LoVo (cell line): ENCODE results near the gene KCTD17.

Experiments used
- DNase-seq: peaks from one replicate; pipeline ENCODE4 v3.0.0-alpha.2; 2016; ENCODE audit warnings: low spot score

Gene KCTD17

DNA sequence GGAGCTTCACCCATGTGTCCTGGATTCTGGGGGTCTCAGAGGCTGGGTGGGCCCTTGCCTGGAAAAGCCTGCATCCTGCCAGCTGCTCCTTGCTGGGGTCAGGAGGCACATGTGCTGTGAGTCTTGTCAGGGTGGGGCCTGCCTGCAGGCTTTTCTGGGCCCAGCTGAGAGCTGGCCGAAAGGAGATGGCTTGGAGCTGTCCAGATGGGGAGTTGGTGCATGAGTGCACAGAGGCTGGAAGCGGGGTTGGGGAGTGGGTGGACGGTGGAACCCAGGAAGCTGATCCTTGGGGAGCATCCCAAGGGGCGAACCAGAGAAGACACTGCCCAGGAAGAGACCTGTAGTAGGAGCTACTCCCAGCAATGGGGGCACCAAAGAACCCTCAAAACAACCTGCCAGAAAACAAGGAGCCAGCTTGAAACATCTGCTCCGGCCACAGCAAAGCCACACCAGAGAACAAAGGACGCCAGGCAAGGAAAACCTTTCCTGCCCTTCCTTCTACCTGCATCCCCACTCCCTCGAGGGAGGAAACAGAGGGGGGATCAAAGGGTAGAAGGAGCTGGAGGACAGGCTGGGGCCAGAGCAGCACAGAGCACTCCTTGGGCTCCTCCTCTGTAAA, 8.2 kb upstream of the KCTD17 start:
- no peak for DNase-seq

DNA sequence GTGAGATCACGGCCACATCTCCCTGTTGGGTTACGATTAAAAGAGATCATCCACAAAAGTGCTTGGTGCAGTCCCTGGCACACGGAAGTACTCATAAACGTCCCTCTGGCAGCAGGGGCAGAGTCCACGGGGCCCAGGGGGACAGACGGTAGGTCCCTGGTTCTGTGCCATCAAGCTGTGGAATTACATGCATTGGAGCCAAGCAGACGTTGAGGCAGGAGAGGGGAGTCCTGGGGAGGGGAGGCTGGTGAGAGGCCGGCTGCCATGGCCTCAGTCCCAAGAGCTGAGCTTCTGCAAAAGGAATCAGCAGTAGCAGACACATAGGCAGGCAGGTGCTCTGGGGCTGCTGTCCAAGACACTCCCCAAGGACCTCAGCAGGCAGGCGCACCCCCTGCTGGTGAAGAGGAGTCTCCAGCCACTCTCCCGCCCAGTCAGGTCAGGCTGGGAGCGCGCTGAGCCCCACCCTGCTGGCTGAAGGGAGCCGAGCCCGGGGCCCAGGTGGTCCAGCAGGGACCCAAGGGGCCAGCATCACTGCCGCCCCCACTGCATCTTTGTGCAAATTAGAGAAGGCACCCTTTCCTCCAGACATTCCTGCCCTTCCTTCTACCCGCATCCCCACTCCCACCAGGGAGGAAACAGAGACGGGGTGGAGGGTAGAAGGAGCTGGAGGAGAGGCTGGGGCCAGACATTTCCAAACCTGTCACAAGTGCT, 7.6 kb upstream of the KCTD17 start:
- DNase-seq: peak; percentile 80

DNA sequence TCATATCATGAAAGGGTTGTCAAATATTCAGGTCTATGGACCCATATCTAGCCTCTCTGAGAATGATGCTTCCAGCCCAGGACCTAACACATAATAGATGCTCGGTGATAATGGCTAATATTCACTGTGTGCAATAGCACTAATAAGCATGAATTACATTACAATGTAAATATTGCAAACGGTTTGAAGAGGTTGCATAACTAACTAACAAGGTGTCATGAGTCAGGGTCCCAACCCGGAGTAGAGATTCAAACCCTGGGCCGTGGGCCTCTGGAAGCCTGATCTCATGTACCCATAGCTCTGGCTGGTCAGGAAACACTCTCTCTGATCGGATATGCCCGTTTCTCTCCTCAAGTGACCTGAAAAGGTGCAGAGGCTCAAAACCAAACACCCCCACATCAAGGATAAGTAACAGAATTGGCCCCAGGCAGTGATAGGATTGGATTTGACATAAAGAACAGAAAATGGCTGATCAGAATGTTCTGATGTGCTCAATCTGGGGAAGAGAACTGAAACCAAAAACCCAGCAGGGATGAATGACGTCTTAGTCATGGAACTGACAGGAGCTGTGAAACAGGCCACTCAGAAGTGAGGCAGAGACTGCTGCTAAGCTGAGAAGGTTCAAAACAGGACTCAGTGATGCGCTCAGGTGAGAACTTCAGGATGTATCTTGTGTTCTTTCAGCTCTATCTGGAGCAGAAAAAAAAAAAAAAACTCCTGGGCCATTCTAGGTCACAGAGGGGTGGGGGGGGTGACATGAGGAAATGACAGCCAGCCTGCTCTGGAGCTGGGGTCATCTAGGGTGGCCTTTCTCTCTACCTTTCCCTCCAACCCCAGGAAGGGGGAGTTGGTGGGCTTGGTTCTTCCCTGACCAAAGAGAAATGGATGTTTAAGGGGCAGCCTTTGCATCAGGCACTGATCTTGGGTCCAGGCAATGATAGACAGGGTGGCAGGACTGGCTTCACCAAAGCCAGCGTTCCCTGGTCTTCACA, 6.6 kb upstream of the KCTD17 start:
- DNase-seq: no peak

DNA sequence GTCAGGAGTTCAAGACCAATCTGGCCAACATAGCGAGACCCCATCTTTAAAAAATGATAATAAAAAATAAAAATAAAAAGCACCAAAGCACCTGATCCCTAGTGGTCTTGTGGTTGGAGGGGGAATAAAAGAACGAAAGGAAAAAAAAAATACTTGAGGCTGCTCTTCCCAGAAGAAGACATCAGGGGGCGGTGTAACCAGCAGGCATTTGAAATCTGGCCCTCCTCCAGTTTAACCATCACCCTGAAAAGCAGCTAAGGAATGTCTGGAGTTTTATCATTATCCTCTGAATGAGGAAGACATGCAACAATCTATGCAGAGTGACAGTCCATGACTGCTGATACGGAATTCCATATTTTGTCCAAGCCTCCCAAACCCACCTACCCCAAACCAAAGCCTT, 5.6 kb upstream of the KCTD17 start:
- DNase-seq: no peak

DNA sequence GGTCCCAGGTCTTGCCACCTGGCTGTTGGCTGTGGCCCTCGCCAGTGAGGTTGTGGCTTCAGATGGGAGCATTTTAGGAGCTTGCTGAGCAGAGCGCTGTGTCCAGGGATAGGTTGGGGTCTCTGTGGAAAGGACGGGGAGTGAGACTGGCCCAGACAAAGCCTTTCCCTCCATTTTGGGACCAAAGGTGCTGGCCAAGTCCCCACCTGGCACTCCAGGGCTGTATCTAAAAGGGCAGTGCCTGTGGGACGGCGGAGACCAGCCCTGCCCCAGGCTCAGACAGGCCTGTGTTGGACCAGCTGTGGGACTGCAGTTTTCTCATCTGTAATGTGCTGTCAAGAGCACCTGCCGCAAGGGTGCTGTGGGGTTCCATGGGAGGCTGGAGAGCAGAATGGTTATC, 5.0 kb upstream of the KCTD17 start:
- DNase-seq: no peak

DNA sequence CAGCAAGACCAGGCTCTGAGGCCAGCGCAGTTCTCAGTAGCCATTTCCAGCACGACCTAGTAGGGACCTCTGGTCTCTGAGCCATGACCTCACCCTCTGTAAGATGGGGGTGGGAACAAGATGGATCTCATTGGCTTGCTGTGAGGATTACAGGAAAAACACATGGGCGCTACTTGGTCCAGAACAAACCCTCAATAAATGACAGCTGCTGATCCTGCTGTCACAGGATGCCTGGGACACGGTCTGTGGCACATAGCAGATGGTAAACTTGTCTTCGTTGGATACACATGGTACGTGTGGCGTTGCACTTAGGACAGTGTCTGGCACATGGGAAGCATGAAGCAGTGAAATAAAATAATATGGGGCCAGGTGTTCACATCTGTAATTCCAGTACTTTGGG, 4.5 kb upstream of the KCTD17 start:
- DNase-seq: no peak

DNA sequence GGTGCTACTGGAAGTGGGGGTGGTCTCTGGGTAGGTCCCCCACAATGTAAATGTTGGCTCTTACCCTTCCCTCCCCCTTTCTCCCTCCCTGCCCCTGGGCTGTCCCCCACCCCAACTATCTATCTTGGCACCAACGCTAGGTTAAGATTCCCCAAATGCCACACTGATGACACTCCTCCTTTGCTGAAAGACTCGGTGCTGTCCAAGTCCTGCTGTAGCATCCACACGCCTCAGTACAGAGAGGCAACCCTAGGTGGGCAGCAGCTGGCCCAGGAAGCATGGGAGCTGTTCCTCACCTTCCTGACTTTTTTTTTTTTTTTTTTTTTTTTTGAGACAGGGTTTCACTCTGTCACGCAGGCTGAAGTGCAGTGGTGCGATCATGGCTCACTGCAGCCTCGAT, 3.4 kb upstream of the KCTD17 start:
- DNase-seq: no peak

DNA sequence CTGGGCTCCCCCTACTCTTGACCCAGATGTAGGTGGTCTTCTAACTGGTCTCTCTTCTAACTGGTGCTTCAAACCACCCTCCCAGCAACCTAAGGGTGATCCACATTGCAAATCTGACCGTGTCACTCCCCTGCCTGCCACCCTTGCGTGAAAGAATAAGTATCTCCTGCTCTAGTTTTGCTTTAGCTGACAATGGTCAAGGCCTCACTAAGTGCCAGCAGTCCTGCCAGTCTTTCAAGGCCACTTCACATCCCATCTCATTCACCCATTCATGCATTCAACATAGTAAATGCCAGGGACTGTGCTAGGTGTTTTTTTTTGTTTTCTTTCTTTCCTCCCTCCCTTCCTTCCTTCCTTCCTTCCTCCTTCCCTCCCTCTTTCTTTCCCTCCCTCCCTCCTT, 2.3 kb upstream of the KCTD17 start:
- no peak for DNase-seq

DNA sequence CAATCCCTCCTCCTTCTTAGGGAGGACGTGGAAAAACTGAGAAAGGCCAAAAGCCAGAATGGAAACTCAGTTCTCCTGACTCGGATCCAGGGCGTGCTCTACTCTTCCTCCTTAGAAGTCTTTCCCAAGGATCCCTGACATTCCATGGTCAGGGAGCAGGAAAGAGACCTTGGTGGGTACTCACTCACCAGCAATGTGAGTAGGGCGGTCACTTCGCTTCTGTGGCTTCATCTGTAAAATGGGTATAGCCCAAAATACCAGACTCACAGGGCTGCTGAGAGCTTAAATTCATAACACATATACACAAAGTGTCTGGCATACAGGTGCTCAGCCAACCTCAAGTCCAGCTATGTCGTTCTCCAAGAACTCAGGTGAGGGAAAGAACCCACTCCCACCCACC, 629 bp upstream of the KCTD17 start:
- DNase-seq: no peak

DNA sequence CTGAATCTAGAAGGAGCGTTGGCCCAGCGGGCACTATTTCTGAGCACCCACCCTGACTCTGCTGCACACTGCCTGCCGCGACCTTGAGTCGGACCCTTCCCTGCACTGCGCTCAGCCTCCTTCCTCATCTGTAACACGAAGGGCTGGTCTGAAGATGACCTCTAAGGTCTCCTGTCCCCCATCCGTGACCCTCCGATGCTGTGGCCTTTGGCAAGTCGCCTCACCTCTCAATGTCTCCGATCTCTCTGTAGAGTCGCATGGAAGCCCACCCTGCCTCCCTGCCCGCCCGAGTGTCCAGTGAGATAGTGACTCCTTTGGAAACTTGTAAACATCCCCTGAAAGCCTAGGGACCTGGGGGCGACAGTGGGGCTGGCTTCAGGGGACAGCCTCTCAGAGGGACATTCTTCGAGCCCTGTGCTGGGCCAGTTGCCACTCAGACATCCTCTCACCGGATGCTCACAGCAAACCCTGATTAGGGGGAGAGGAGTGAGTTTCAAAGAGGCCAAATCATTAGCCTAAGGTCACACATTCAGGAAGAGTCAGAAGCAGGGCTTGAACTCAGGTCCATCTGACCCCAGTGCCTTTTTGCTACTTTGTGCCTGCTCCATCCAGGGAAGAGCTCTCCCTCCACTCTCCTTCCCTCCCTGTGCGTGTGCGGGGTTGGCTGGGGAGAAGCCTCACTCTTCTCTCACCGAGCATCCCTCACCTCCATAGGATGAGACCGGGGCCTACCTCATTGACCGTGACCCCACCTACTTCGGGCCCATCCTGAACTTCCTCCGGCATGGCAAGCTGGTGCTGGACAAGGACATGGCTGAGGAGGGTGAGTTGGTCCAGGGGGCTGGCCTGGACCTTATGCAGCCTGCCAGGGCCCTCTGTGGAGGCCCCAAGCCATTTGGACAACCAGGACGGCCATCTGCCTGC, 1.1 kb downstream of the KCTD17 start:
- no peak for DNase-seq

DNA sequence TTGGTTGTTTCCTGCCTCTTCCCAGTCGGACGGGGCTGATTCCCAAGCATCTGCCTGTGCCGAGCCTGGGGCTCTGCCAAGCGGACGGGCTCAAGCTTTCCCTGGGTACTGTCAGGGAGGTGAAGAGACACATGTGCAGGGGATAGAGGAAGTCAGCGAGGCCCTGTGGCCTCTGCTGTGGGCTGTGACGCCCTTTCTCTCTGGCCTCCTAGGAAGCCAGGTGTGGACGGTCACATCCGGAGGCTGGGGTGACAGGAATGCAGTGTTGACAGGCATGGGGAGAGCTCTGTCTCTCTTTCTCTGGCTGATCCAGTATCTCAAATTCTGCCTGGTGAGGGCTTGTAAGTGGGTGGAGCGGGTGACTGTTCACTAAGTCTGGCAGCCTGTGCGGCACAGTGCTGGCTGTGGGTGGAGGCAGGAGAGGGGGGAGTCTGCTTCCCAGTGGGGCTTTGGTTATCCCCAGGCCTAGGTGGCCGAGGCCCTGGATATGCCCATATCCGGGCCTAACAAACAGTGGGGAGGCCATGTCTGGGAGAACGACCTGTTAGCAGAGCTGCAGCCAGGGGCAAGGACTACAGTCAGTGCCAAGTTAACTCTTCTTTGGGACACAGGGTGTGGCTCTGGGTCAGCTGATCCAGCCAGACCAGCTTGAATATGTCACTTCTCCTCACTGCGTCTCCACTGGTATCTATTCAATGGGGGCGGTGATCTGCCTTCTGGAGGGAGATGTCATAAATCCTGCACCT, 1.9 kb downstream of the KCTD17 start:
- no peak for DNase-seq

DNA sequence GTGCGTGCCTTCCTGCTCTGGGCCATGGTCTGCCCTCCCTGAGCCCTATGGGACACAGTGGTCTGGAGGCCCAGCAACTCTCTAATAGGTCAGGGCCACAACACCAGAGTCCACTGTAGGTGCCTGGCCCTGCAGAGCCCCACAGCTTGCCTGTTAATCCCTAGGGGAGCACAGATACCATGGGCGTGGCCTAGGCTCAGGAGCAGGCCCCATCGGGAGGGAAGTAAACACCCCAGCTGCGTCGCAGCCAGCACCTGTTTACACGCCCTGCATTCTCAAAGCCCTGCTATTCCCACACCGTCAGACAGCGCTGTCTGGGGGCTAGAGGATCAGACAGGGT, 2.5 kb downstream of the KCTD17 start:
- no peak for DNase-seq

DNA sequence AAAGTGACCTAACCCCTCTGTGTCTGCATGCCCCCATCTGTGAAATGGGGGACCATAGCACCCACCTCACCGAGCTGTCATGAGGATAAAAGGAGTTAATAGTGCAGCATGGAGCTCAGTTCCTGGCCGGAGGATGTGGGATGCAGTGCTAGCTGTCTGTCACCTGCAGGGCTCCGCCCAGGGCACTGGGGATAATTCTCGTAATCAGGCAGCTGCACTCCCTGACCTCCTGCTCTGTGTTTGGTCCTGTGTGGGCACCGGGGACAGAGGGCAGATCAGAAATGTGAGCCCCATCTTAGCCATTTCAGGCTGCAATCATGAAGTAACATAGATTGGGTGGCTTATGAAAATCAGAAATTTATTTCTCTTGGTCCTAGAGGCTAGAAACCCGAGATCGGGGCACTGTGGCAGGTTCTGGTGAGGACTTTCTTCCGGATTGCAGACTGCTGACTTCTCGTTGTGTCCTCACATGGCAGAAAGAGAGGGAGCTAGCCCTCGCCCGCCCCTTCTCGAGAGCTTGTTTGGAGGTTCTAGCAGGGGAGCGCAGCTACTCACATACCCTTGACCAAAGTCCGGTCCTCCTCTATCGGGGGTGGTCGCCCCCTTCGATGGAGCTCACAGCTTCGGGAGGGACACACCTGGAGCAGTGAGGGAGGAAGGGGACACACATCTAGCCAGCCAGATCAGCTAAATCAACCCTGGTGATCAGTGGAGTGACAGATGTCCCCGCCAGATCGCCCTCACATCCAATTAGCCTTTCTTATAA, 3.2 kb downstream of the KCTD17 start:
- no peak for DNase-seq

DNA sequence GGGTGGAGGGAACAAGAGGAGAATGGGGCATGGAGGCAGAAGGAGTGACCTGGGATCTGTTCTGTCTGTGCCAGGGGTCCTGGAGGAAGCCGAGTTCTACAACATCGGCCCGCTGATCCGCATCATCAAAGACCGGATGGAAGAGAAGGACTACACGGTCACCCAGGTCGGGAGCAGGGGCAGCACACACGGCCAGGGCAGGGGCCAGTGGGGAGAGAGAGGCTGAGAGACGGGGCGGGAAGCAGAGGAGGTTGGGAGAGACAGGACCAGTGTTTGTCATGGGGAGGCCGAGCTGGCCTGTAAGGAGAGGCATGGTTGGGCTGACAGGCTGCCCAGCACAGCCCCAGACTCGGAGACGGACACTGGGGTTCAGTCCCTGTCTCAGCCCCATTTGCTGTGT, 4.7 kb downstream of the KCTD17 start:
- no peak for DNase-seq

DNA sequence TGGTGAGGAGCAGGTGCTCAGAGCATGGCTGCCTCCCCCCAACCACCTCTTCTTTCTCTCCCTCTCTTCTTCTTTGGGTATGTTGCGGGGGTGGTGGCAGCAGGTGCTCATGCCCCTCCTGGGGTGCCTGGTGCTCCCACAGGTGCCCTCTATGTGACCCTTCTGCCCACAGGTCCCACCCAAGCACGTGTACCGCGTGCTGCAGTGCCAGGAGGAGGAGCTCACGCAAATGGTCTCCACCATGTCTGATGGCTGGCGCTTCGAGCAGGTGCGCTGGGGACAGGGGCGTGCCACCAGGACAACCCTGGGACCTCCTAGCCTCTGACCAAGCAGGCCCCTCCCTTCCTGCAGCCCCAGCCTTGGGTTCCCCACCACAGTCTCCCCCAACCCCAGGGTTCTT, 5.7 kb downstream of the KCTD17 start:
- DNase-seq: no peak

DNA sequence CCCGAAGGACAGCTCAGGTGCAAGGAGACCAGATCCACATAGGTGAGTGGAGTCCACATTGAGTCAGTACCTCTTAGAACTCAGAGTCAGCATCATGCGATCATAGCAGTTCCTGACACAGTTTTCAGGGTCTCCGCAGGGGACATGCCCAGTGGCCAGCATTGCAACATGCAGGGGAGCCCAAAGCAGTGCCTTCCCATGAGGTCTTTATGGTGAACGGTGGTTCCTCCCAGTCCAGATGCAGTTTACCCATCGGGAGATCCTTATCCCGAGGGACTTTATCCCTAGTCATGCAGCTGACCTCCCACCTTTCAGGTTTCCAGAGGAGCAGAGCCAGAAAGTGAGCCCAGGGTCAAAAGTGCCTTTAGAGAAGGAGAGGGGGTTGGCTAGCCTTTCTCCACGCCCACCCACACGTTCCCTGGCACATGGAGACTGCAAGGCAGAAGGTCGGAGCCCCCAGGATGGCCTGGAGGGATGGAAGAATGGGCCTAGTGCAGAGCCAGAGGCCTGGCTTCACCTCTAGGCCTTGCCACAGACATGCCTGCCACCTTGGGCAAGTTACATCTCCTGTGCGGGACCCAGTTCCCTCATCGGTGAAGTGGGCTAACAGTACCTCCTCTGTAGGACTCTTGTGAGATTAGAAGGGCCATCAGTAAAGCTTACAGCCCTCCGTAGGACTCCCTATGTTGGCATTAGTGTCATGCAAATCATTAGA, 6.4 kb downstream of the KCTD17 start:
- no peak for DNase-seq

DNA sequence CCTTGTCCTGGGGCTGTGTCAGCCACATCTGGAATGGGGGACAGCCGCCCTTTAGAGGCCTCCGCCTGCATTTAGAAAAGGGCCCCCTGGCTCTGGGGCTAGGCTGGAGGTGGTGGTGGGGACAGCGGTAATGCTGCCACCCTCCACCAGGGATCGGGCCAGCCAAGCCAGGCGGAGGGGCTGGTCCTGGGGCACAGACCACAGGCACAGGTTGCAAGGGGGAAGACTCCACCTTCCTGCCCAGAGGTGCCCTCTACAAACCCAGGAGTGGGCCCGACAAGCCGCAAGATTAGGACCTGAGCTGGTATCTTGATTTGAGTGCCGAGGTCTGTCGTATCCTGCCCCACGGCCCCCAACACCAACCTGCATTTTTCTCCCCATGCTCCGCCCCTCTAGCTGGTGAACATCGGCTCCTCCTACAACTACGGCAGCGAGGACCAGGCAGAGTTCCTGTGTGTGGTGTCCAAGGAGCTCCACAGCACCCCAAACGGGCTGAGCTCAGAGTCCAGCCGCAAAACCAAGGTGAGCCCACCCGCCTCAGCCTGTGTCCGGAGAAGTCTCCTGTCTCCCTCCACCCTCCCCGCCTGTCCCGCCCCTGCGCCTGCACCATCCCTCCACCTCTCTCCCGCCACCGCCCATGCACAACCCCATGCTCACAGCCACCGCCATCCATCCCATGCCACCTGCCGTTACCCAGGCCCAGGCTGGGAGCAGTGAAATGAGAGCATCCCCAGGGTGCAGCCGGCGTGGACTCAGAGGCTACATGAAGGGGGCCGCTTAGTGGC, 7.6 kb downstream of the KCTD17 start:
- DNase-seq: no peak

DNA sequence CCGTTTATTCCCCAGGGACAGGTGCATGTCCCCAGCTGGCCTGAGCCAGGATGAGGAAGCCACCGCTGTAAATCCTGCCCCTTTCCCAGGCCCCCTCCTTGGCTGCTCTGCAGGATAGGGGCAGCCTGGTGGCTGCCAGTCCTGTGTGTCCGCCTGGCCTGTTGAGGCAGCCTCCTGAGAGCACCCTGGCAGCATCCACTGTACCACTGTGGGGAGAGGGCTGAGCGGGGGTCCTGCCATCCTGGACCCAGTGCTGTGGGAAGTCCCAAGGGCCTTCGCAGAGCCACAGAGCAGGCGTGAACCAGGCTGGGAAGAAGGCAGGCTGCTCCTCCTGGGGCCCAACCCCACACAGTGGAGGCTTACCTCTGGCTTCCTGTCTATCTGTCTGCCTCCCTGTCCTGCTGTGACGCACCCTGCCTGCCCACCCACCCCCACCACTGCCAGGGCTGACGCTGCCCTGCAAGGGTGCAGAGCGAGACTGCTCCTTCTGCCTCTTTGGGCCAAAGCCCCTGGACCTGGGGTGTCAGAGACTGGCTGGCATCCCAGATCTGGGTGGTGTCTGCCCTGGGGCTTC, 8.4 kb downstream of the KCTD17 start:
- no peak for DNase-seq
